Mesodermal cell (in vitro differentiated cells): Measurements from ENCODE around the gene CEP250.
"Not testable (repeated sequence)": the region's sequence is repeated elsewhere in the genome, so short reads cannot be mapped to it uniquely, and the experiment has no call there.

Experiments
- H3K27ac ChIP-seq: 2 replicates; pipeline ENCODE4 v1.7.0; 2013; ENCODE audit warnings: mild to moderate bottlenecking, low read depth, low read length, moderate library complexity; ENCODE audit not compliant: severe bottlenecking
- H3K36me3 ChIP-seq: 2 replicates; pipeline ENCODE4 v1.7.1; 2013; ENCODE audit warnings: mild to moderate bottlenecking, low read length, moderate library complexity; ENCODE audit not compliant: control insufficient read depth, insufficient read depth
- H3K4me1 ChIP-seq: one replicate; pipeline ENCODE4 v1.7.1; 2013; ENCODE audit warnings: mild to moderate bottlenecking, low read length; ENCODE audit not compliant: insufficient read depth, control insufficient read depth, poor library complexity, severe bottlenecking
- H3K4me3 ChIP-seq: 2 replicates; pipeline ENCODE4 v1.7.0; 2013; ENCODE audit warnings: low read length, control low read depth, mild to moderate bottlenecking; ENCODE audit not compliant: insufficient read depth, poor library complexity, severe bottlenecking; ENCODE audit errors: extremely low read depth
- H3K9me3 ChIP-seq: 2 replicates; pipeline ENCODE4 v1.7.1; 2013; ENCODE audit warnings: mild to moderate bottlenecking, low read length, moderate library complexity; ENCODE audit not compliant: control insufficient read depth
- WGBS, 2 experiments: methylation state at CpG; one replicate each; pipeline ENCODE4 v1.1.5; 2013; ENCODE audit warnings: missing lambda C conversion rate in 2 of 2; ENCODE audit not compliant: insufficient coverage in 2 of 2; 5-methylcytosine and 5-hydroxymethylcytosine counted together

Gene CEP250

GRCh38 chr20:35508493-35509218 lies 53.3 kb downstream of the CEP250 start:
- 90 to 95% methylated on average over 7 to 8 of the region's 10 CpGs for WGBS, 2 experiments
- H3K36me3 ChIP-seq: peaks cover 69% of the 10 kb centered on the region
- H3K4me3 ChIP-seq: no peak overlapping the region
- H3K9me3 ChIP-seq: no peaks in the 10 kb centered on the region
- no peak overlapping the region for H3K27ac ChIP-seq
- H3K4me1 ChIP-seq: peaks cover 17% of the 10 kb centered on the region

- Histone ChIP-seq H3K4me1 (peaks cover 13% of the 10 kb centered on the region), H3K36me3 (peaks cover 63% of the 10 kb centered on the region), H3K27ac (no peak overlapping the region), H3K4me3 (no peak overlapping the region), H3K9me3 (no peaks in the 10 kb centered on the region)
- 76 to 95% methylated on average over 3 to 6 of the region's 12 CpGs for WGBS, 2 experiments
Observed at GRCh38 chr20:35510951-35511735, 55.7 kb downstream of the CEP250 start.

GRCh38 chr20:35511814-35512420 lies 56.5 kb downstream of the CEP250 start:
- H3K4me3 ChIP-seq: no peak overlapping the region
- H3K4me1 ChIP-seq: peaks cover 8% of the 10 kb centered on the region
- no peak overlapping the region for H3K27ac ChIP-seq
- H3K36me3 ChIP-seq: peaks cover 63% of the 10 kb centered on the region
- 100% methylated on average over 1 to 2 of the region's 2 CpGs for WGBS, 2 experiments
- H3K9me3 ChIP-seq: no peaks in the 10 kb centered on the region

GRCh38 chr20:35514371-35514932 lies 59.1 kb downstream of the CEP250 start:
- Histone ChIP-seq H3K9me3 (no peaks in the 10 kb centered on the region), H3K4me3 (no peak overlapping the region), H3K4me1 (peaks cover 4% of the 10 kb centered on the region), H3K27ac (no peak overlapping the region), H3K36me3 (peaks cover 45% of the 10 kb centered on the region)
- 89 to 96% methylated on average over 6 to 7 of the region's 11 CpGs for WGBS, 2 experiments

- Histone ChIP-seq H3K4me3 (no peak overlapping the region), H3K27ac (no peak overlapping the region), H3K9me3 (no peaks in the 10 kb centered on the region), H3K36me3 (peaks cover 36% of the 10 kb centered on the region), H3K4me1 (peaks cover 4% of the 10 kb centered on the region)
- WGBS, 2 experiments: 89 to 95% methylated on average over 3 to 4 of the region's 4 CpGs
Observed at GRCh38 chr20:35515341-35515740, 59.9 kb downstream of the CEP250 start.

GRCh38 chr20:35515949-35516645 lies 60.7 kb downstream of the CEP250 start:
- Histone ChIP-seq H3K4me3 (no peak overlapping the region), H3K36me3 (peaks cover 29% of the 10 kb centered on the region), H3K4me1 (peaks cover 4% of the 10 kb centered on the region), H3K27ac (no peak overlapping the region), H3K9me3 (no peaks in the 10 kb centered on the region)
- WGBS, 2 experiments: 85% methylated on average over 2 of the region's 3 CpGs; no CpG with 5 or more reads in 1 of the 2 experiments

GRCh38 chr20:35517125-35517524 lies 61.7 kb downstream of the CEP250 start:
- Histone ChIP-seq H3K36me3 (peaks cover 19% of the 10 kb centered on the region), H3K27ac (no peak overlapping the region), H3K9me3 (no peaks in the 10 kb centered on the region), H3K4me1 (peaks cover 4% of the 10 kb centered on the region), H3K4me3 (no peak overlapping the region)
- 88 to 100% methylated on average over 1 of the region's 1 CpG for WGBS, 2 experiments

GRCh38 chr20:35517767-35518166 lies 62.4 kb downstream of the CEP250 start:
- H3K27ac ChIP-seq, H3K9me3 ChIP-seq, H3K4me3 ChIP-seq, H3K4me1 ChIP-seq: not testable (repeated sequence)
- 77 to 82% methylated on average over 4 of the region's 5 CpGs for WGBS, 2 experiments
- peaks cover 13% of the 10 kb centered on the region for H3K36me3 ChIP-seq

- no peaks in the 10 kb centered on the region for H3K9me3 ChIP-seq
- H3K27ac ChIP-seq: no peak overlapping the region
- peaks cover 4% of the 10 kb centered on the region for H3K4me1 ChIP-seq
- 89 to 93% methylated on average over 4 to 8 of the region's 9 CpGs for WGBS, 2 experiments
- H3K4me3 ChIP-seq: no peak overlapping the region
- peaks cover 8% of the 10 kb centered on the region for H3K36me3 ChIP-seq
Observed at GRCh38 chr20:35518955-35519354, 63.6 kb downstream of the CEP250 start.

- Histone ChIP-seq H3K27ac (no peak overlapping the region), H3K9me3 (no peaks in the 10 kb centered on the region), H3K4me3 (no peak overlapping the region), H3K4me1 (no peaks in the 10 kb centered on the region), H3K36me3 (no peaks in the 10 kb centered on the region)
- WGBS, 2 experiments: 86 to 90% methylated on average over 4 to 5 of the region's 6 CpGs
Observed at GRCh38 chr20:35523298-35523888, 68.0 kb downstream of the CEP250 start.
